ENCODE results near the gene HCST.

The HCST gene

DNA sequence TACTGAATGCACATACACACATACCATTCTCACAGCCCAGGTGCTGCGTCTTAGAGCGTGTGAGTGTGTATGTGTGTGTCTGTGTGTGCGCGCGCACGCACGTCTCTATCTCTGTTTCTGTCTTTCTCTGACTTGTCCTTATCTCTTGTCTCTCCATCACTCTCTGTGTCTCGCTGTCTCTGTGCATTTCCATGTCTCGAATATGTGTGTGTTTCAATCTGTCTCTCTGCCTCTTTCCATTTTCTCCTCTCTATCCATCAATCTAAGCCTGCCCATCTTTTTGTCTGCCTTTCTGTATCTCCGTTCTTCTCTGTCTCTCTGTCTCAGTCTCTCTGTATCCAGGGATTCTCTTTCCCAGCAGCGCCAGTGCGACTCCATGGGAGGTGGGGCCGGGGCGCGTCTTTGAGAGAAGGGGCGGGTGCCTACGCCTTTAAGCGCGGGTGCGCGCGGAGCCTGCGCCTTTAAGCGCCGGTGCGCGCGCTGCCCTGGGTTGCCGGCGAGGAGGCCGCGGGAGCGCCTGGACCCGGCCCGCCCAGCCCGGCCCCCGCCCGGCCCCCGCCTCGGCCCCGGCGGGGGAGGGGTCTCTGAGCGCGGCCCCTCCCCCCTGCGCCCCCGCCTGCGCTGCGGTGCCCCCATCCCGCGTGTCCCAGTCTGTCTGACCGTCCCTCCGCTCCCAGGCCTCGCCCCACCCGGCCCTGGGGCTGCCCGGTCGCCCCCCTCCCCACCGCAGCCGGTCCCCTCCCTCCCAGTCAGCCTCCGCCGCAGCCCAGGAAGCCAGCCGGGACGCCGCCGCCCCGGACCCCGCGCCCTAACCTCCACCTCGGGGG lies 33.8 kb downstream of the HCST start, which contains the start of gene LRFN3:
LRFN3 (plus strand) TSS at position 464 of the 827 bp plus-strand sequence. CDS start 3,052 bp downstream, outside the sequence.
- Histone ChIP-seq H3K36me3 (ENCODE audit: control insufficient read depth, insufficient read depth, low read length) (no peaks in the 10 kb centered on the region), H3K9me3 (ENCODE audit: control insufficient read depth, low read length) (no peaks in the 10 kb centered on the region), H3K4me3 (ENCODE audit: low read length) (peak within 1 kb of the TSS; percentile 82), H3K4me1 (ENCODE audit: control insufficient read depth, insufficient read depth, low read length) (peaks cover 25% of the 10 kb centered on the region), H3K9ac (ENCODE audit: low read length) (peak within 1 kb of the TSS; percentile 88), H3K27me3 (ENCODE audit: control insufficient read depth, insufficient read depth, low read length) (no peaks in the 10 kb centered on the region)

DNA sequence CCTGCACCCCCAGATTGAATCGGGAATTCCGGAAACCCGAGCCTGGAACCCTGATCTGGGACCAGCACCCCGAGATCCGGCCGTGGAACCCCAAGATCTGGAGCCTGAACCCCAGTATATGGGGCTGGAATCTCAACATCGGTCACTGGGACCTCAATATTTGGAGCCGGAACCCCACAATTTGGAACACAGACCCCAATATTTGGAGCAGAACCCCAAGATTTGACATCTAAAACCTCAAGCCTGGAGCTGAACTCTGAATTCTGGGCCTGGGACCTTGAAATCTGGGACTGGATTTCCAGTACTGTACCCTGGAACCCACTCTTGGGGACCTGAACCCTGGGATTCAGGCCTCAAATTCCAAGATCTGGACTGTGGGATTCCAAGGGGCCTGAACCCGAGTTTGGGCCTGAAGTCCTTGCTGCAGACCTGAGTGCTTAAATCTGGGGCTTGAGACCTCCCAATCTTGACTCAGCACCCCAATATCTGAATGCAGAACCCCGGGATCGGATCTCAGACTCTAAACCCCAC lies 34.5 kb downstream of the HCST start:
- no peaks in the 10 kb centered on the region for H3K27me3 ChIP-seq (ENCODE audit: control insufficient read depth, insufficient read depth, low read length)
- H3K9me3 ChIP-seq (ENCODE audit: control insufficient read depth, low read length) = no peaks in the 10 kb centered on the region
- peaks cover 25% of the 10 kb centered on the region for H3K4me1 ChIP-seq (ENCODE audit: control insufficient read depth, insufficient read depth, low read length)
- no peaks in the 10 kb centered on the region for H3K36me3 ChIP-seq (ENCODE audit: control insufficient read depth, insufficient read depth, low read length)
- peak overlapping the region; percentile 82 for H3K4me3 ChIP-seq (ENCODE audit: low read length)
- H3K9ac ChIP-seq (ENCODE audit: low read length) = peak overlapping the region; percentile 88

DNA sequence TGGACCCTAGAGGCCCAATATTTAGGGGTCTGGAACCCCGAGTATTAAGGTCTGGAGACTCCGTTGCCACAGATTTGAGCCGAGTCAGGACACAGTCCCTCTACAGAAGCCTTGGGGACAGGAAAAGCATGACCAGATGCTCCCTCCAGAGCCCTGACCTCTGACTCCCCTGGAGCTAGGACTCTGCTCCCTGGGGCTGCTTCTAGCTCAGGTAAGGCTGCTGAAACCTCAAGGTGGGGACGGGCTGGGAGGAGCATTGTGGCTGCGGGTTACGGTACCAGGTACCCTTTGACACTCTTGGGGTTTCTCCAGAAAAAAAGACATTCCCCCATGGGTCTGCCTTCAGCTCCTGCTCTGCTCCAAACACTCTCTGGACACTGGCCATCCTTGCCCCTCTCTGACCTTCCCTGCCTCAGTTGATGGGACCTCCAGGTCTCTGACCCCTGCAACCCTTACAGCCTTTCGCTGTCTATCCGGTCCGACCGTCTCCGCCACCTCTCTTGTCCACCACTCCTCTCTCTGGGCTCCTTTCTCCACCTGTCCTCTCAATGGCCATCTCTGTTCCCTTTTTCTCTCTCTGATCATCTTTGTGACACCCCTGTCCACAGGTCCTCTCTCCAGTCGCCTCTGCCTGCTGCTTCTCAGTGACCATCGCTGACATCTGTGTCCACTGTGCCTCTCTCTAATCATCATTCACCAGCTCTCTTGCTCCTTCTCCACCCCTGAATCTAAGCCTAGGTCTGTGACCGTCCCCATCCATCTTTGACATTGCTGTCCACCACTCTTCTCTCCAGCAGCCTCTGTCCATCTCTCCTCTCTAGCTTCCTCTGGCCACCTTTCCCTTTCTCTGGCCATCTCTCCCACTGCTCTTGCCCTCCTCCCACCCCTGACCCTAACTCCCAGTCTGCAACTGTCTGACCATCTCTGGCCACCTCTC lies 35.3 kb downstream of the HCST start:
- Histone ChIP-seq H3K4me1 (ENCODE audit: control insufficient read depth, insufficient read depth, low read length) (peaks cover 25% of the 10 kb centered on the region), H3K9ac (ENCODE audit: low read length) (peak overlapping the region; percentile 88), H3K27me3 (ENCODE audit: control insufficient read depth, insufficient read depth, low read length) (no peaks in the 10 kb centered on the region), H3K9me3 (ENCODE audit: control insufficient read depth, low read length) (no peaks in the 10 kb centered on the region), H3K36me3 (ENCODE audit: control insufficient read depth, insufficient read depth, low read length) (no peaks in the 10 kb centered on the region), H3K4me3 (ENCODE audit: low read length) (peak overlapping the region; percentile 82)

GRCh38 chr19:35938282-35939224 lies 36.2 kb downstream of the HCST start:
- peak overlapping the region; percentile 88 for H3K9ac ChIP-seq (ENCODE audit: low read length)
- H3K9me3 ChIP-seq (ENCODE audit: control insufficient read depth, low read length) = no peaks in the 10 kb centered on the region
- H3K36me3 ChIP-seq (ENCODE audit: control insufficient read depth, insufficient read depth, low read length) = no peaks in the 10 kb centered on the region
- H3K4me3 ChIP-seq (ENCODE audit: low read length) = no peak overlapping the region
- H3K4me1 ChIP-seq (ENCODE audit: control insufficient read depth, insufficient read depth, low read length) = peaks cover 25% of the 10 kb centered on the region
- no peaks in the 10 kb centered on the region for H3K27me3 ChIP-seq (ENCODE audit: control insufficient read depth, insufficient read depth, low read length)

DNA sequence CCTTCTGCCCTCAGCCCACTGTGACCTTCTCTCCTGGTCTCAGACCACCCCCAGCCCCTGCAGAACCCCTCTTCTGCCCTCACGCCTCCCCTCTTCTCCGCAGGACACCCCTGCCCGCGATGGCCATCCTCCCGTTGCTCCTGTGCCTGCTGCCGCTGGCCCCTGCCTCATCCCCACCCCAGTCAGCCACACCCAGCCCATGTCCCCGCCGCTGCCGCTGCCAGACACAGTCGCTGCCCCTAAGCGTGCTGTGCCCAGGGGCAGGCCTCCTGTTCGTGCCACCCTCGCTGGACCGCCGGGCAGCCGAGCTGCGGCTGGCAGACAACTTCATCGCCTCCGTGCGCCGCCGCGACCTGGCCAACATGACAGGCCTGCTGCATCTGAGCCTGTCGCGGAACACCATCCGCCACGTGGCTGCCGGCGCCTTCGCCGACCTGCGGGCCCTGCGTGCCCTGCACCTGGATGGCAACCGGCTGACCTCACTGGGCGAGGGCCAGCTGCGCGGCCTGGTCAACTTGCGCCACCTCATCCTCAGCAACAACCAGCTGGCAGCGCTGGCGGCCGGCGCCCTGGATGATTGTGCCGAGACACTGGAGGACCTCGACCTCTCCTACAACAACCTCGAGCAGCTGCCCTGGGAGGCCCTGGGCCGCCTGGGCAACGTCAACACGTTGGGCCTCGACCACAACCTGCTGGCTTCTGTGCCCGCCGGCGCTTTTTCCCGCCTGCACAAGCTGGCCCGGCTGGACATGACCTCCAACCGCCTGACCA lies 37.2 kb downstream of the HCST start:
- no peaks in the 10 kb centered on the region for H3K9me3 ChIP-seq (ENCODE audit: control insufficient read depth, low read length)
- no peaks in the 10 kb centered on the region for H3K27me3 ChIP-seq (ENCODE audit: control insufficient read depth, insufficient read depth, low read length)
- H3K36me3 ChIP-seq (ENCODE audit: control insufficient read depth, insufficient read depth, low read length) = no peaks in the 10 kb centered on the region

DNA sequence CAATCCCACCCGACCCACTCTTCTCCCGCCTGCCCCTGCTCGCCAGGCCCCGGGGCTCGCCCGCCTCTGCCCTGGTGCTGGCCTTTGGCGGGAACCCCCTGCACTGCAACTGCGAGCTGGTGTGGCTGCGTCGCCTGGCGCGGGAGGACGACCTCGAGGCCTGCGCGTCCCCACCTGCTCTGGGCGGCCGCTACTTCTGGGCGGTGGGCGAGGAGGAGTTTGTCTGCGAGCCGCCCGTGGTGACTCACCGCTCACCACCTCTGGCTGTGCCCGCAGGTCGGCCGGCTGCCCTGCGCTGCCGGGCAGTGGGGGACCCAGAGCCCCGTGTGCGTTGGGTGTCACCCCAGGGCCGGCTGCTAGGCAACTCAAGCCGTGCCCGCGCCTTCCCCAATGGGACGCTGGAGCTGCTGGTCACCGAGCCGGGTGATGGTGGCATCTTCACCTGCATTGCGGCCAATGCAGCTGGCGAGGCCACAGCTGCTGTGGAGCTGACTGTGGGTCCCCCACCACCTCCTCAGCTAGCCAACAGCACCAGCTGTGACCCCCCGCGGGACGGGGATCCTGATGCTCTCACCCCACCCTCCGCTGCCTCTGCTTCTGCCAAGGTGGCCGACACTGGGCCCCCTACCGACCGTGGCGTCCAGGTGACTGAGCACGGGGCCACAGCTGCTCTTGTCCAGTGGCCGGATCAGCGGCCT lies 37.9 kb downstream of the HCST start:
- Histone ChIP-seq H3K9ac (ENCODE audit: low read length) (no peak overlapping the region), H3K27me3 (ENCODE audit: control insufficient read depth, insufficient read depth, low read length) (no peaks in the 10 kb centered on the region), H3K4me1 (ENCODE audit: control insufficient read depth, insufficient read depth, low read length) (peaks cover 25% of the 10 kb centered on the region), H3K4me3 (ENCODE audit: low read length) (no peak overlapping the region), H3K36me3 (ENCODE audit: control insufficient read depth, insufficient read depth, low read length) (no peaks in the 10 kb centered on the region), H3K9me3 (ENCODE audit: control insufficient read depth, low read length) (no peaks in the 10 kb centered on the region)

More for the DNA sequence above, 37.2 kb downstream of the HCST start:
- Histone ChIP-seq H3K4me1 (ENCODE audit: control insufficient read depth, insufficient read depth, low read length) (peaks cover 25% of the 10 kb centered on the region), H3K4me3 (ENCODE audit: low read length) (no peak overlapping the region), H3K9ac (ENCODE audit: low read length) (no peak overlapping the region)

- H3K4me1 ChIP-seq (ENCODE audit: control insufficient read depth, insufficient read depth, low read length) = peaks cover 19% of the 10 kb centered on the region
- H3K9ac ChIP-seq (ENCODE audit: low read length) = no peak overlapping the region
- H3K9me3 ChIP-seq (ENCODE audit: control insufficient read depth, low read length) = no peaks in the 10 kb centered on the region
- no peaks in the 10 kb centered on the region for H3K27me3 ChIP-seq (ENCODE audit: control insufficient read depth, insufficient read depth, low read length)
- H3K4me3 ChIP-seq (ENCODE audit: low read length) = no peak overlapping the region
- H3K36me3 ChIP-seq (ENCODE audit: control insufficient read depth, insufficient read depth, low read length) = no peaks in the 10 kb centered on the region
Measured at GRCh38 chr19:35940839-35941238, 38.5 kb downstream of the HCST start.

GRCh38 chr19:35942235-35942634 lies 39.9 kb downstream of the HCST start:
- H3K4me1 ChIP-seq (ENCODE audit: control insufficient read depth, insufficient read depth, low read length) = peaks cover 10% of the 10 kb centered on the region
- no peak overlapping the region for H3K9ac ChIP-seq (ENCODE audit: low read length)
- H3K27me3 ChIP-seq (ENCODE audit: control insufficient read depth, insufficient read depth, low read length) = no peaks in the 10 kb centered on the region
- no peaks in the 10 kb centered on the region for H3K9me3 ChIP-seq (ENCODE audit: control insufficient read depth, low read length)
- H3K36me3 ChIP-seq (ENCODE audit: control insufficient read depth, insufficient read depth, low read length) = no peaks in the 10 kb centered on the region
- H3K4me3 ChIP-seq (ENCODE audit: low read length) = no peak overlapping the region

DNA sequence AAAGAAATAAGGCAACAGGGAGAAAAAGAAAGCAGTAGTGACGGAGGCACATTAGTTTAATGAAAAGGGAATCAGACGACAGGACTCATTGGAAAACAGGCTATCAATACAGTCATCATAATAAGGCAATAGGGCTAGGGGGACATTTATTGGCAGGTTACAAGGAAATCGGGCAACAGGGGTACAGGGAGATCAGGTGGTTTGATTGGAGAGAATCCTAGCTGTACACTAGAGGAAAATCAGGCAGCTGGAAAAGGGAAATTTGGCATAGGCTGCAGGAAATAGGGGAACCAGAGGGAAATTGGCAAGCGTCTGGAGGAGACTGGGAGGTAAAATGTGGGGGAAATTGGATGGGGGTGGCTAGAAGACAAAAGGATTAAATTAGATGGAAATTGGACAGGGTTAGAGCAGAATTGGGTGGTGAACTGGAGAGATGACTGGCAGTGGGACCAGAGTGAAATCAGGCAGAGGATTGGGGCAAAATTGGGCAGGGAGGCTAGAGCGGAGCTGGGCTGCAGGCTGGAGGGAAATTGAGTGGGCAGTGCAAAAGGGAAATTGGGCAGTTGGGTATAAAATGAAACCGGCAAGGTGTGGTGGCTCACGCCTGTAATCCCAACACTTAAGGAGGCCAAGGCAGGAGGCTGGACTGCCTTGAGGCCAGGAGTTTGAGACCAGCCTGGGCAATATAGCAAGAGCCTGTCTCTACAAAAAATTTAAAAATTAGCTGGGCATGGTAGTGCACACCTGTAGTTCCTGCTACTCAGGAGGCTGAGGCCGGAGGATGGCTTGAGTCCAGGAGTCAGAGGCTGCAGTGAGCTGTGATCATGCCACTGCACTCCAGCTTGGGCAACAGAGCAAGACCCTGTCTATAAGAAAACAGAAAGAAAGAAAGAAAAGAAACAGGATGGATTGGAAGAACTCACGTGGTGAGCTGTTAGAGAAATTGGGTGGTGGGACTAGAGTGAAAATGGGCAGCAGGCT lies 41.3 kb downstream of the HCST start:
- Histone ChIP-seq H3K27me3 (ENCODE audit: control insufficient read depth, insufficient read depth, low read length) (no peaks in the 10 kb centered on the region), H3K36me3 (ENCODE audit: control insufficient read depth, insufficient read depth, low read length) (no peaks in the 10 kb centered on the region), H3K9me3 (ENCODE audit: control insufficient read depth, low read length) (no peaks in the 10 kb centered on the region), H3K9ac (ENCODE audit: low read length) (no peak overlapping the region), H3K4me3 (ENCODE audit: low read length) (no peak overlapping the region), H3K4me1 (ENCODE audit: control insufficient read depth, insufficient read depth, low read length) (no peaks in the 10 kb centered on the region)
